SW480 (cell line): ENCODE measurements around the gene MOCS2.

Experiments used
- DNase-seq: peaks from one replicate; pipeline ENCODE4 v3.0.0-alpha.2; 2016; ENCODE audit warnings: low spot score

The MOCS2 gene

GRCh38 chr5:53095217-53095616 lies 14.3 kb downstream of the MOCS2 start:
- DNase-seq = no peak

GRCh38 chr5:53092242-53092641 lies 17.3 kb downstream of the MOCS2 start:
- no peak for DNase-seq

- DNase-seq = no peak
These were observed 18.3 kb downstream of the MOCS2 start for GRCh38 chr5:53091289-53091688.

- no peak for DNase-seq
These were observed 19.3 kb downstream of the MOCS2 start for GRCh38 chr5:53090229-53090628.

GRCh38 chr5:53089481-53089991 lies 20.0 kb downstream of the MOCS2 start:
- DNase-seq = no peak

GRCh38 chr5:53087621-53088121 lies 21.9 kb downstream of the MOCS2 start:
- no peak for DNase-seq

GRCh38 chr5:53087171-53087570 lies 22.4 kb downstream of the MOCS2 start:
- no peak for DNase-seq

GRCh38 chr5:53084546-53085255 lies 24.9 kb downstream of the MOCS2 start:
- no peak for DNase-seq

- DNase-seq = no peak
These were observed 25.6 kb downstream of the MOCS2 start for GRCh38 chr5:53083927-53084326.

GRCh38 chr5:53080271-53080670 lies 29.3 kb downstream of the MOCS2 start:
- DNase-seq = no peak

GRCh38 chr5:53076014-53076583 lies 33.5 kb downstream of the MOCS2 start:
- DNase-seq = no peak

- no peak for DNase-seq
These were observed 36.2 kb downstream of the MOCS2 start for GRCh38 chr5:53073348-53073747.

GRCh38 chr5:53071738-53072137 lies 37.8 kb downstream of the MOCS2 start:
- DNase-seq = no peak

GRCh38 chr5:53071298-53071697 lies 38.3 kb downstream of the MOCS2 start:
- no peak for DNase-seq

GRCh38 chr5:53069626-53070025 lies 39.9 kb downstream of the MOCS2 start:
- no peak for DNase-seq

GRCh38 chr5:53068291-53068836 lies 41.2 kb downstream of the MOCS2 start:
- DNase-seq = no peak

- no peak for DNase-seq
These were observed 41.9 kb downstream of the MOCS2 start for GRCh38 chr5:53067641-53068040.

GRCh38 chr5:53066088-53066487 lies 43.5 kb downstream of the MOCS2 start:
- no peak for DNase-seq

- no peak for DNase-seq
These were observed 45.8 kb downstream of the MOCS2 start for GRCh38 chr5:53063791-53064190.

- DNase-seq = no peak
These were observed 46.4 kb downstream of the MOCS2 start for GRCh38 chr5:53063176-53063575.

- DNase-seq = no peak
These were observed 50.3 kb downstream of the MOCS2 start for GRCh38 chr5:53059281-53059680.

GRCh38 chr5:53055365-53055764 lies 54.2 kb downstream of the MOCS2 start:
- no peak for DNase-seq

GRCh38 chr5:53053364-53053763 lies 56.2 kb downstream of the MOCS2 start:
- no peak for DNase-seq
